WTC11 (cell line): ENCODE measurements around the gene MOB4. TPM values are rescaled to one million over a fixed set of nuclear protein-coding genes. Genes with fewer than 3 reads are reported as not detected.

ENCODE experiments used
- ATAC-seq: fragments of 200-7000 bp; cut with Tn5 transposase; 2 replicates; pipeline ENCODE4 v1.10.0; 2021; ENCODE audit warnings: mild to moderate bottlenecking, moderate library complexity
- CTCF ChIA-PET: fragments of 300-600 bp; sonication (Branson Sonifier 250); formaldehyde crosslinking; loops from one replicate; lab custom pipeline; 2021; ENCODE audit warnings: antibody characterized with exemption; lab: Charles Lee
- POLR2A ChIA-PET: fragments of 350-600 bp; sonication (Branson Sonifier 250); formaldehyde crosslinking; loops from one replicate; lab custom pipeline; 2021; ENCODE audit warnings: antibody characterized with exemption; lab: Charles Lee
- DNase-seq: peaks from one replicate; pipeline ENCODE4 v3.0.0; 2021; ENCODE audit warnings: low spot score
- H3K27ac Mint-ChIP-seq: 2 replicates; pipeline ENCODE4 v1.8.0; 2021; ENCODE audit warnings: mixed read lengths
- H3K27me3 Mint-ChIP-seq: 2 replicates; pipeline ENCODE4 v1.8.0; 2021; ENCODE audit warnings: low read depth, mild to moderate bottlenecking, moderate library complexity, mixed read lengths
- H3K36me3 Mint-ChIP-seq: 2 replicates; pipeline ENCODE4 v1.8.0; 2021; ENCODE audit warnings: mixed read lengths
- H3K4me1 Mint-ChIP-seq: 2 replicates; pipeline ENCODE4 v1.8.0; 2022; ENCODE audit warnings: mixed read lengths
- H3K4me3 Mint-ChIP-seq: 2 replicates; pipeline ENCODE4 v1.8.0; 2021; ENCODE audit warnings: mild to moderate bottlenecking, moderate library complexity, mixed read lengths
- H3K9me3 Mint-ChIP-seq: 2 replicates; pipeline ENCODE4 v1.8.0; 2021; ENCODE audit warnings: mixed read lengths
- FOXJ3 ChIP-seq: sonication (generic); formaldehyde crosslinking; IDR thresholded peaks from 2 replicates; pipeline ENCODE4 v1.9.0; 2021; ENCODE audit warnings: missing genetic modification reagents, mild to moderate bottlenecking, borderline replicate concordance
- GTF2I ChIP-seq: fragments of 250-450 bp; sonication (Bioruptor Pico); conservative IDR thresholded peaks from 2 replicates; pipeline ENCODE4 v1.4.0; 2021; ENCODE audit warnings: mild to moderate bottlenecking
- JAZF1 ChIP-seq: fragments of 250-450 bp; sonication (Bioruptor Pico); IDR thresholded peaks from 2 replicates; pipeline ENCODE4 v1.9.0; 2021; ENCODE audit warnings: moderate library complexity, mild to moderate bottlenecking, inconsistent platforms
- NFATC4 ChIP-seq: fragments of 250-450 bp; sonication (Bioruptor Pico); IDR thresholded peaks from 2 replicates; pipeline ENCODE4 v1.9.0; 2021; ENCODE audit warnings: mild to moderate bottlenecking
- NR2C2 ChIP-seq: sonication (generic); formaldehyde crosslinking; IDR thresholded peaks from 2 replicates; pipeline ENCODE4 v1.8.0; 2022; ENCODE audit warnings: mild to moderate bottlenecking, missing genetic modification reagents
- PRRX2 ChIP-seq: fragments of 250-450 bp; sonication (Bioruptor Pico); IDR thresholded peaks from 2 replicates; pipeline ENCODE4 v1.8.0; 2021; ENCODE audit warnings: mild to moderate bottlenecking
- SMAD4 ChIP-seq: sonication (generic); formaldehyde crosslinking; IDR thresholded peaks from 2 replicates; pipeline ENCODE4 v1.8.0; 2022; ENCODE audit warnings: mild to moderate bottlenecking, missing genetic modification reagents
- SOX15 ChIP-seq: fragments of 250-450 bp; sonication (Bioruptor Pico); IDR thresholded peaks from 2 replicates; pipeline ENCODE4 v1.9.0; 2021; ENCODE audit warnings: mild to moderate bottlenecking
- ZNF317 ChIP-seq: sonication (generic); formaldehyde crosslinking; IDR thresholded peaks from 2 replicates; pipeline ENCODE4 v1.8.1; 2023; ENCODE audit warnings: low read depth, mild to moderate bottlenecking, moderate library complexity, missing genetic modification reagents, borderline replicate concordance
- ZNF416 ChIP-seq: fragments of 250-450 bp; sonication (Bioruptor Pico); IDR thresholded peaks from 2 replicates; pipeline ENCODE4 v1.9.0; 2021; ENCODE audit warnings: mild to moderate bottlenecking, inconsistent platforms
- total RNA-seq: library from RNA; stranded (reverse); gene quantifications from 3 replicates; pipeline ENCODE4 v1.2.3, GENCODE V29; 2021
- TF ChIP-seq, protein P1 (sequence below): sonication (generic); formaldehyde crosslinking; conservative IDR thresholded peaks from 2 replicates; pipeline ENCODE4 v1.8.1; 2023; ENCODE audit warnings: mild to moderate bottlenecking, low read depth, missing genetic modification reagents, moderate library complexity
- TF ChIP-seq, protein P2 (sequence below): fragments of 200-600 bp; IDR thresholded peaks from 2 replicates; pipeline ENCODE4 v1.8.0; 2022; ENCODE audit warnings: antibody characterized with exemption
- TF ChIP-seq, protein P3 (sequence below): fragments of 250-450 bp; sonication (Bioruptor Pico); IDR thresholded peaks from 2 replicates; pipeline ENCODE4 v1.9.0; 2021; ENCODE audit warnings: moderate library complexity, mild to moderate bottlenecking, inconsistent platforms, borderline replicate concordance
- TF ChIP-seq, protein P4 (sequence below): sonication (generic); formaldehyde crosslinking; IDR thresholded peaks from 2 replicates; pipeline ENCODE4 v1.8.1; 2023; ENCODE audit warnings: mild to moderate bottlenecking, missing genetic modification reagents, borderline replicate concordance
- TF ChIP-seq, protein P5 (sequence below): sonication (generic); formaldehyde crosslinking; conservative IDR thresholded peaks from 2 replicates; pipeline ENCODE4 v1.8.1; 2022; ENCODE audit warnings: mild to moderate bottlenecking, missing genetic modification reagents
- TF ChIP-seq, protein P6 (sequence below): sonication (generic); formaldehyde crosslinking; IDR thresholded peaks from 2 replicates; pipeline ENCODE4 v1.8.0; 2023; ENCODE audit warnings: mild to moderate bottlenecking, missing genetic modification reagents
- TF ChIP-seq, protein P7 (sequence below): sonication (generic); formaldehyde crosslinking; IDR thresholded peaks from 2 replicates; pipeline ENCODE4 v1.8.0; 2022; ENCODE audit warnings: missing genetic modification reagents

MOB4 gene
- total RNA-seq, 1 experiment from 2014 or later, result 47.8 TPM

DNA sequence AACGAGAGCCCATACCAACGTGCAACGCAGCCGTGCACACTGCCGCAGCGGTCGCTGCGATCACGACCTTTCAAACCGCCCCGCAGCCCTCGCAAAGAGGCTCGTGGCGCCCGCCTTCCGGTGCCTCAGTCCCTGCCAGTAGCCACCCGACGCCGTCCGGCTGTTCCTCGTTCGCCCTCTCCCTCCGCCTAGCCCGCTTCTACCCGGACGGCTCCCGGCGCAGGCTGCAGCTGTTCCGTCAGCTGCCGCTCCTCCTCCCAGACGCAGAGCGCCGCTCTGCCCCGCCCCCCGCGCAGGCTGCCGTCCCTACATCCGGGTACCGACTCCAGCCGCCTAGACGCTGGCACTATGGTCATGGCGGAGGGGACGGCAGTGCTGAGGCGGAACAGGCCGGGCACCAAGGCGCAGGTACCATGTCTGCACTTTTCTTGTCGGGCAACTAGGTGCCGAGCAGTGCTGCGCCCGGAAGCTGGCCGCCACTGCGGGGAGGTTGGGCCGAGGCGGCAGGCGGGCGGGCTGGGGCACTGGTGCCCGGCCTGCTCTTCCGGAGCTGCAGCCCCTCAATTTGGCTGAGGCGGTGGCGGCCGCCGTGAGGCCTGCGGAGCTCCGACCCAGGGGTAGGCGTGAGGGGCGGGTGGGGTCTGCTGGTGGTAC lies at the start of gene MOB4 (continued):
- TF ChIP-seq, protein P1, sequence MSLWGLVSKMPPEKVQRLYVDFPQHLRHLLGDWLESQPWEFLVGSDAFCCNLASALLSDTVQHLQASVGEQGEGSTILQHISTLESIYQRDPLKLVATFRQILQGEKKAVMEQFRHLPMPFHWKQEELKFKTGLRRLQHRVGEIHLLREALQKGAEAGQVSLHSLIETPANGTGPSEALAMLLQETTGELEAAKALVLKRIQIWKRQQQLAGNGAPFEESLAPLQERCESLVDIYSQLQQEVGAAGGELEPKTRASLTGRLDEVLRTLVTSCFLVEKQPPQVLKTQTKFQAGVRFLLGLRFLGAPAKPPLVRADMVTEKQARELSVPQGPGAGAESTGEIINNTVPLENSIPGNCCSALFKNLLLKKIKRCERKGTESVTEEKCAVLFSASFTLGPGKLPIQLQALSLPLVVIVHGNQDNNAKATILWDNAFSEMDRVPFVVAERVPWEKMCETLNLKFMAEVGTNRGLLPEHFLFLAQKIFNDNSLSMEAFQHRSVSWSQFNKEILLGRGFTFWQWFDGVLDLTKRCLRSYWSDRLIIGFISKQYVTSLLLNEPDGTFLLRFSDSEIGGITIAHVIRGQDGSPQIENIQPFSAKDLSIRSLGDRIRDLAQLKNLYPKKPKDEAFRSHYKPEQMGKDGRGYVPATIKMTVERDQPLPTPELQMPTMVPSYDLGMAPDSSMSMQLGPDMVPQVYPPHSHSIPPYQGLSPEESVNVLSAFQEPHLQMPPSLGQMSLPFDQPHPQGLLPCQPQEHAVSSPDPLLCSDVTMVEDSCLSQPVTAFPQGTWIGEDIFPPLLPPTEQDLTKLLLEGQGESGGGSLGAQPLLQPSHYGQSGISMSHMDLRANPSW (CRISPR knock-in tag), result 0 out of 2 replicates have a peak, but pooled peaks have one; percentile 34
- no peak for TF ChIP-seq GTF2I
- no peak for TF ChIP-seq PRRX2 (CRISPR knock-in tag)
- no peak for TF ChIP-seq JAZF1 (CRISPR knock-in tag)
- TF ChIP-seq, protein P2, sequence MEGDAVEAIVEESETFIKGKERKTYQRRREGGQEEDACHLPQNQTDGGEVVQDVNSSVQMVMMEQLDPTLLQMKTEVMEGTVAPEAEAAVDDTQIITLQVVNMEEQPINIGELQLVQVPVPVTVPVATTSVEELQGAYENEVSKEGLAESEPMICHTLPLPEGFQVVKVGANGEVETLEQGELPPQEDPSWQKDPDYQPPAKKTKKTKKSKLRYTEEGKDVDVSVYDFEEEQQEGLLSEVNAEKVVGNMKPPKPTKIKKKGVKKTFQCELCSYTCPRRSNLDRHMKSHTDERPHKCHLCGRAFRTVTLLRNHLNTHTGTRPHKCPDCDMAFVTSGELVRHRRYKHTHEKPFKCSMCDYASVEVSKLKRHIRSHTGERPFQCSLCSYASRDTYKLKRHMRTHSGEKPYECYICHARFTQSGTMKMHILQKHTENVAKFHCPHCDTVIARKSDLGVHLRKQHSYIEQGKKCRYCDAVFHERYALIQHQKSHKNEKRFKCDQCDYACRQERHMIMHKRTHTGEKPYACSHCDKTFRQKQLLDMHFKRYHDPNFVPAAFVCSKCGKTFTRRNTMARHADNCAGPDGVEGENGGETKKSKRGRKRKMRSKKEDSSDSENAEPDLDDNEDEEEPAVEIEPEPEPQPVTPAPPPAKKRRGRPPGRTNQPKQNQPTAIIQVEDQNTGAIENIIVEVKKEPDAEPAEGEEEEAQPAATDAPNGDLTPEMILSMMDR, result no peak
- TF ChIP-seq, protein P3, sequence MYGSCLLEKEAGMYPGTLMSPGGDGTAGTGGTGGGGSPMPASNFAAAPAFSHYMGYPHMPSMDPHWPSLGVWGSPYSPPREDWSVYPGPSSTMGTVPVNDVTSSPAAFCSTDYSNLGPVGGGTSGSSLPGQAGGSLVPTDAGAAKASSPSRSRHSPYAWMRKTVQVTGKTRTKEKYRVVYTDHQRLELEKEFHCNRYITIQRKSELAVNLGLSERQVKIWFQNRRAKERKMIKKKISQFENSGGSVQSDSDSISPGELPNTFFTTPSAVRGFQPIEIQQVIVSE (CRISPR knock-in tag), result no peak
- no peak for TF ChIP-seq FOXJ3 (CRISPR knock-in tag)
- TF ChIP-seq ZNF317, result 0 out of 2 replicates have a peak, but pooled peaks have one; percentile 54
- TF ChIP-seq, protein P4, sequence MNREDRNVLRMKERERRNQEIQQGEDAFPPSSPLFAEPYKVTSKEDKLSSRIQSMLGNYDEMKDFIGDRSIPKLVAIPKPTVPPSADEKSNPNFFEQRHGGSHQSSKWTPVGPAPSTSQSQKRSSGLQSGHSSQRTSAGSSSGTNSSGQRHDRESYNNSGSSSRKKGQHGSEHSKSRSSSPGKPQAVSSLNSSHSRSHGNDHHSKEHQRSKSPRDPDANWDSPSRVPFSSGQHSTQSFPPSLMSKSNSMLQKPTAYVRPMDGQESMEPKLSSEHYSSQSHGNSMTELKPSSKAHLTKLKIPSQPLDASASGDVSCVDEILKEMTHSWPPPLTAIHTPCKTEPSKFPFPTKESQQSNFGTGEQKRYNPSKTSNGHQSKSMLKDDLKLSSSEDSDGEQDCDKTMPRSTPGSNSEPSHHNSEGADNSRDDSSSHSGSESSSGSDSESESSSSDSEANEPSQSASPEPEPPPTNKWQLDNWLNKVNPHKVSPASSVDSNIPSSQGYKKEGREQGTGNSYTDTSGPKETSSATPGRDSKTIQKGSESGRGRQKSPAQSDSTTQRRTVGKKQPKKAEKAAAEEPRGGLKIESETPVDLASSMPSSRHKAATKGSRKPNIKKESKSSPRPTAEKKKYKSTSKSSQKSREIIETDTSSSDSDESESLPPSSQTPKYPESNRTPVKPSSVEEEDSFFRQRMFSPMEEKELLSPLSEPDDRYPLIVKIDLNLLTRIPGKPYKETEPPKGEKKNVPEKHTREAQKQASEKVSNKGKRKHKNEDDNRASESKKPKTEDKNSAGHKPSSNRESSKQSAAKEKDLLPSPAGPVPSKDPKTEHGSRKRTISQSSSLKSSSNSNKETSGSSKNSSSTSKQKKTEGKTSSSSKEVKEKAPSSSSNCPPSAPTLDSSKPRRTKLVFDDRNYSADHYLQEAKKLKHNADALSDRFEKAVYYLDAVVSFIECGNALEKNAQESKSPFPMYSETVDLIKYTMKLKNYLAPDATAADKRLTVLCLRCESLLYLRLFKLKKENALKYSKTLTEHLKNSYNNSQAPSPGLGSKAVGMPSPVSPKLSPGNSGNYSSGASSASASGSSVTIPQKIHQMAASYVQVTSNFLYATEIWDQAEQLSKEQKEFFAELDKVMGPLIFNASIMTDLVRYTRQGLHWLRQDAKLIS (CRISPR knock-in tag), result peak; percentile 88; the same call in 1 of the 2 replicates
- no peak for TF ChIP-seq SMAD4 (CRISPR knock-in tag)
- TF ChIP-seq ZNF416, result peak; percentile 56; the same call in 1 of the 2 replicates

DNA sequence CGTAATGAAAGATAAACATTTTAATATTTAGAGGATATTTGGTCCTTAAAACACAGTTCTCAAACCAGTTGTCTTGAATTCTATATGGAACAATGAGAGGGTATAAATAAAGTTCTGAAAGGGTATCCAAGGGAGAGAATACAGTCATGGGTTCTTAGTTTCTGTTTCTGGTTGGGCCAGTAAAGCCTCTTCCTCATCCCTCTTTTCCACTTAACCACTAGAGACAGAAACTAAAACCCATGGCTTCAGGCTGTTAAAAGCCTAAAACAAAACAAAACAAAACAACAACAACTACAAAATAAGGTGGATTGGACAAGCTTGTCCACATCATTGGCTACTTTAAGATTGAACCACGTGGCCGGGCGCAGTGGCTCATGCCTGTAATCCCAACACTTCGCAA lies 43.7 kb upstream of the MOB4 start:
- Mint-ChIP-seq H3K4me1 (no peaks in the 10 kb centered on the region), H3K9me3 (no peaks in the 10 kb centered on the region), H3K36me3 (peaks cover 35% of the 10 kb centered on the region), H3K27me3 (no peaks in the 10 kb centered on the region), H3K27ac (no peak overlapping the region), H3K4me3 (no peak overlapping the region)
- CTCF ChIA-PET, result no interaction called here
- POLR2A ChIA-PET, result interaction anchor here (0.7 kb wide), 1 partner anchor 10 kb away, joined by 5 read pairs; no protein-coding TSS in a partner anchor
- ATAC-seq (no peak), DNase-seq (no peak)
- TF ChIP-seq, protein P5, sequence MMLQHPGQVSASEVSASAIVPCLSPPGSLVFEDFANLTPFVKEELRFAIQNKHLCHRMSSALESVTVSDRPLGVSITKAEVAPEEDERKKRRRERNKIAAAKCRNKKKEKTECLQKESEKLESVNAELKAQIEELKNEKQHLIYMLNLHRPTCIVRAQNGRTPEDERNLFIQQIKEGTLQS (CRISPR knock-in tag), result no peak
- TF ChIP-seq NR2C2 (no peak), SOX15 (no peak), NFATC4 (no peak)
- TF ChIP-seq, protein P1 (CRISPR knock-in tag), result no peak
- TF ChIP-seq, protein P6, sequence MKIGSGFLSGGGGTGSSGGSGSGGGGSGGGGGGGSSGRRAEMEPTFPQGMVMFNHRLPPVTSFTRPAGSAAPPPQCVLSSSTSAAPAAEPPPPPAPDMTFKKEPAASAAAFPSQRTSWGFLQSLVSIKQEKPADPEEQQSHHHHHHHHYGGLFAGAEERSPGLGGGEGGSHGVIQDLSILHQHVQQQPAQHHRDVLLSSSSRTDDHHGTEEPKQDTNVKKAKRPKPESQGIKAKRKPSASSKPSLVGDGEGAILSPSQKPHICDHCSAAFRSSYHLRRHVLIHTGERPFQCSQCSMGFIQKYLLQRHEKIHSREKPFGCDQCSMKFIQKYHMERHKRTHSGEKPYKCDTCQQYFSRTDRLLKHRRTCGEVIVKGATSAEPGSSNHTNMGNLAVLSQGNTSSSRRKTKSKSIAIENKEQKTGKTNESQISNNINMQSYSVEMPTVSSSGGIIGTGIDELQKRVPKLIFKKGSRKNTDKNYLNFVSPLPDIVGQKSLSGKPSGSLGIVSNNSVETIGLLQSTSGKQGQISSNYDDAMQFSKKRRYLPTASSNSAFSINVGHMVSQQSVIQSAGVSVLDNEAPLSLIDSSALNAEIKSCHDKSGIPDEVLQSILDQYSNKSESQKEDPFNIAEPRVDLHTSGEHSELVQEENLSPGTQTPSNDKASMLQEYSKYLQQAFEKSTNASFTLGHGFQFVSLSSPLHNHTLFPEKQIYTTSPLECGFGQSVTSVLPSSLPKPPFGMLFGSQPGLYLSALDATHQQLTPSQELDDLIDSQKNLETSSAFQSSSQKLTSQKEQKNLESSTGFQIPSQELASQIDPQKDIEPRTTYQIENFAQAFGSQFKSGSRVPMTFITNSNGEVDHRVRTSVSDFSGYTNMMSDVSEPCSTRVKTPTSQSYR (CRISPR knock-in tag), result no peak
- TF ChIP-seq, protein P7, sequence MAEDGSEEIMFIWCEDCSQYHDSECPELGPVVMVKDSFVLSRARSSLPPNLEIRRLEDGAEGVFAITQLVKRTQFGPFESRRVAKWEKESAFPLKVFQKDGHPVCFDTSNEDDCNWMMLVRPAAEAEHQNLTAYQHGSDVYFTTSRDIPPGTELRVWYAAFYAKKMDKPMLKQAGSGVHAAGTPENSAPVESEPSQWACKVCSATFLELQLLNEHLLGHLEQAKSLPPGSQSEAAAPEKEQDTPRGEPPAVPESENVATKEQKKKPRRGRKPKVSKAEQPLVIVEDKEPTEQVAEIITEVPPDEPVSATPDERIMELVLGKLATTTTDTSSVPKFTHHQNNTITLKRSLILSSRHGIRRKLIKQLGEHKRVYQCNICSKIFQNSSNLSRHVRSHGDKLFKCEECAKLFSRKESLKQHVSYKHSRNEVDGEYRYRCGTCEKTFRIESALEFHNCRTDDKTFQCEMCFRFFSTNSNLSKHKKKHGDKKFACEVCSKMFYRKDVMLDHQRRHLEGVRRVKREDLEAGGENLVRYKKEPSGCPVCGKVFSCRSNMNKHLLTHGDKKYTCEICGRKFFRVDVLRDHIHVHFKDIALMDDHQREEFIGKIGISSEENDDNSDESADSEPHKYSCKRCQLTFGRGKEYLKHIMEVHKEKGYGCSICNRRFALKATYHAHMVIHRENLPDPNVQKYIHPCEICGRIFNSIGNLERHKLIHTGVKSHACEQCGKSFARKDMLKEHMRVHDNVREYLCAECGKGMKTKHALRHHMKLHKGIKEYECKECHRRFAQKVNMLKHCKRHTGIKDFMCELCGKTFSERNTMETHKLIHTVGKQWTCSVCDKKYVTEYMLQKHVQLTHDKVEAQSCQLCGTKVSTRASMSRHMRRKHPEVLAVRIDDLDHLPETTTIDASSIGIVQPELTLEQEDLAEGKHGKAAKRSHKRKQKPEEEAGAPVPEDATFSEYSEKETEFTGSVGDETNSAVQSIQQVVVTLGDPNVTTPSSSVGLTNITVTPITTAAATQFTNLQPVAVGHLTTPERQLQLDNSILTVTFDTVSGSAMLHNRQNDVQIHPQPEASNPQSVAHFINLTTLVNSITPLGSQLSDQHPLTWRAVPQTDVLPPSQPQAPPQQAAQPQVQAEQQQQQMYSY, result no peak
